GM10266 (cell line): ENCODE measurements around the gene RMND5A.

Source experiments
- DNase-seq: peaks from one replicate; pipeline ENCODE4 v3.0.0; 2012; ENCODE audit errors: extremely low spot score
- TF ChIP-seq, protein P1 (sequence below): IDR thresholded peaks from 2 replicates; pipeline ENCODE4 v1.5.1; 2012; ENCODE audit warnings: mild to moderate bottlenecking, low read depth; ENCODE audit not compliant: control insufficient read depth, insufficient read depth; ENCODE audit errors: missing control alignments

RMND5A gene

DNA sequence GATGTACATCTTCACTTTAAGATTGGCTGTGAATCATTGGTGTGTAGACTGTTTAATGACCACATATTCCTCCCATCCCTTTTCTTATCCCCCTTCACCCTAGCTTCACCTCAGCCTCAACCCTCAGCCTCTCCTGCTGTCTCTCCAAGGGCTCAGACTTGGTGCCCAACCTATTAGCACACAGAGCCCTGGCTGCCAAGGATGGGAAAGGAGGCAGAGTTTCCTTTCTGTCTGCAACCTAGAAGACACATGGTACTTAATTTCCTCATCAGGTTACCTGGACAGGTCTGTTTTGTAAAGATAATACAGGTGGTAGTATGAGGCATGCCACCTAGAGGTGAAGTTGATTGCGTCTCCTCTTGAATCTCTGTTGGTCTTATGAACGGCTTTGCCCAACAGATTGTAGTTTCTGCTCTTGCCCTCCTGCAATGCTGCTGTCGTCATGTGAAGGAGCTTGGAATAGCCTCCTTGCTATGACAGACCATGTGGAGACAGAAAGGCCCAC is 44.5 kb upstream of the RMND5A start:
- TF ChIP-seq, protein P1, sequence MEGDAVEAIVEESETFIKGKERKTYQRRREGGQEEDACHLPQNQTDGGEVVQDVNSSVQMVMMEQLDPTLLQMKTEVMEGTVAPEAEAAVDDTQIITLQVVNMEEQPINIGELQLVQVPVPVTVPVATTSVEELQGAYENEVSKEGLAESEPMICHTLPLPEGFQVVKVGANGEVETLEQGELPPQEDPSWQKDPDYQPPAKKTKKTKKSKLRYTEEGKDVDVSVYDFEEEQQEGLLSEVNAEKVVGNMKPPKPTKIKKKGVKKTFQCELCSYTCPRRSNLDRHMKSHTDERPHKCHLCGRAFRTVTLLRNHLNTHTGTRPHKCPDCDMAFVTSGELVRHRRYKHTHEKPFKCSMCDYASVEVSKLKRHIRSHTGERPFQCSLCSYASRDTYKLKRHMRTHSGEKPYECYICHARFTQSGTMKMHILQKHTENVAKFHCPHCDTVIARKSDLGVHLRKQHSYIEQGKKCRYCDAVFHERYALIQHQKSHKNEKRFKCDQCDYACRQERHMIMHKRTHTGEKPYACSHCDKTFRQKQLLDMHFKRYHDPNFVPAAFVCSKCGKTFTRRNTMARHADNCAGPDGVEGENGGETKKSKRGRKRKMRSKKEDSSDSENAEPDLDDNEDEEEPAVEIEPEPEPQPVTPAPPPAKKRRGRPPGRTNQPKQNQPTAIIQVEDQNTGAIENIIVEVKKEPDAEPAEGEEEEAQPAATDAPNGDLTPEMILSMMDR = no peak
- no peak for DNase-seq

DNA sequence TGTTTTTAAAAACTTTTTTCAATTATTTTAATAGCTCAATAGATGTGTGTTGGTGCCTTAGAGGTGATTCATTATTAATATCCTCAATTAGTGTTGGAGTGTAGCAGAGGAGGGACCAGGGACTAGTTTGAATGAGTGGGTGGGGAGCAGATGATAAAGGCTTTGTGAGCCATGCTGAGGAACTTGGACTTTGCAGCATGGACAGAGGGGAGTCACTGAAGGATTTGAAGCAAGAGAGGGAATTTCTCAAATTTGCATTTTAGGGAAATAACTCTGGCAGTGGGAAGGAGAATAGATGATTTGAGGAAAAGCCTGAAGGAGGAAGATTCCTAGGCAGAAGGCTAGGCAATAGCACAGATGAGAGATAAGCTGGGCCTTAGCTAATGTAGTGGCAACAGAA is 42.3 kb upstream of the RMND5A start:
- TF ChIP-seq, protein P1 = no peak

GRCh38 chr2:86679036-86679435 is 41.1 kb upstream of the RMND5A start:
- TF ChIP-seq, protein P1 = no peak

More for the DNA sequence above, 42.3 kb upstream of the RMND5A start:
- DNase-seq = no peak

GRCh38 chr2:86685351-86685750 is 34.7 kb upstream of the RMND5A start:
- TF ChIP-seq, protein P1 = no peak
- no peak for DNase-seq

More at GRCh38 chr2:86679036-86679435, 41.1 kb upstream of the RMND5A start:
- DNase-seq = no peak

- TF ChIP-seq, protein P1 = no peak
- DNase-seq = no peak
Observed at GRCh38 chr2:86686460-86686859, 33.6 kb upstream of the RMND5A start.

DNA sequence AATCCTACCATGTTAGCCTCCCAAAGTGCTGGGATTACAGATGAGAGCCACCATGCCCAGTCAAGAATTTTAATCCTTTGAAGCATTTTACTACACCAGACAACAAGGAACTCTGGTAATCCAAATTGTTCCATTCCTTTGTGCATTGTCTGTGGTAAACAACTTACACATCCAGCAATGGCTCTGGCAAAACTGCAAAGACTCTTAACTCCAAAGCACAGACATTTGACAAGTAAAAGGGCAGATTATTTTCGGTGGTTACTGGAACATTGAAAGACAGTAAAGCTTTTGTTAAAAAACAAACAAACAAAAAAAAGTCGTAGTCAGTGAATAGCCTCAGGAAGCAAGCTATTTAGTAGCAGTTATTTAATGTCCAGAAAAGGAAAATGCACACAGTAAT is 33.2 kb upstream of the RMND5A start:
- no peak for DNase-seq
- TF ChIP-seq, protein P1 = no peak

- TF ChIP-seq, protein P1 = no peak
- no peak for DNase-seq
Observed at GRCh38 chr2:86695053-86695691, 24.9 kb upstream of the RMND5A start.
